HepG2 (cell line): ENCODE results near the gene PCGF2. TPM values are rescaled to one million over a fixed set of nuclear protein-coding genes. Genes with fewer than 3 reads are reported as not detected.

Source experiments
- ATF1 ChIP-seq: IDR thresholded peaks from 2 replicates; pipeline ENCODE4 v1.6.1; 2016; ENCODE audit warnings: mild to moderate bottlenecking, control low read depth
- CTCF ChIP-seq: sonication (generic); formaldehyde crosslinking; IDR thresholded peaks from 2 replicates; pipeline ENCODE4 v1.5.0; 2020; ENCODE audit warnings: mild to moderate bottlenecking, missing genetic modification reagents, moderate library complexity
- GABPA ChIP-seq, 2 experiments: IDR thresholded peaks; 2 replicates each; pipeline ENCODE4 v1.6.1; 2011 to 2016; ENCODE audit warnings: low read depth in 2 of 2, low read length in 1 of 2, missing biosample characterization in 1 of 2, missing genetic modification characterization in 1 of 2
- GMEB2 ChIP-seq: IDR thresholded peaks from 2 replicates; pipeline ENCODE4 v1.6.1; 2016; ENCODE audit warnings: missing biosample characterization, missing genetic modification reagents, low read depth
- NFAT5 ChIP-seq: sonication (generic); formaldehyde crosslinking; IDR thresholded peaks from 2 replicates; pipeline ENCODE4 v1.4.0; 2020; ENCODE audit warnings: missing genetic modification reagents
- NR2C2 ChIP-seq: sonication (generic); formaldehyde crosslinking; IDR thresholded peaks from 2 replicates; pipeline ENCODE4 v1.4.0; 2020; ENCODE audit warnings: missing genetic modification reagents, mild to moderate bottlenecking, moderate library complexity, borderline replicate concordance
- PAWR ChIP-seq: sonication (generic); formaldehyde crosslinking; IDR thresholded peaks from 2 replicates; pipeline ENCODE4 v1.4.0; 2020; ENCODE audit warnings: missing genetic modification reagents, mild to moderate bottlenecking, borderline replicate concordance
- SMC3 ChIP-seq: IDR thresholded peaks from 2 replicates; pipeline ENCODE4 v1.6.1; 2011; ENCODE audit warnings: low read length, improper control_type of control experiment
- SOX6 ChIP-seq, 2 experiments: fragments of 450-650 bp in 1 of 2; sonication (generic) in 1 of 2; formaldehyde crosslinking in 1 of 2; IDR thresholded peaks; 2 replicates each; pipeline versions ENCODE4 v1.4.0 to v1.6.1; 2017 to 2020; ENCODE audit warnings: antibody characterized with exemption in 1 of 2, mild to moderate bottlenecking in 1 of 2, missing genetic modification reagents in 1 of 2
- ZBED4 ChIP-seq: sonication (generic); formaldehyde crosslinking; IDR thresholded peaks from 2 replicates; pipeline ENCODE4 v1.4.0; 2020; ENCODE audit warnings: missing genetic modification reagents, borderline replicate concordance
- ZFP1 ChIP-seq: IDR thresholded peaks from 2 replicates; pipeline ENCODE4 v1.6.1; 2016
- ZFY ChIP-seq: sonication (generic); formaldehyde crosslinking; IDR thresholded peaks from 2 replicates; pipeline ENCODE4 v1.4.0; 2020; ENCODE audit warnings: missing genetic modification reagents
- ZNF230 ChIP-seq: sonication (generic); formaldehyde crosslinking; IDR thresholded peaks from 2 replicates; pipeline ENCODE4 v1.4.0; 2020; ENCODE audit warnings: mild to moderate bottlenecking, missing genetic modification reagents
- ZNF350 ChIP-seq: sonication (generic); formaldehyde crosslinking; IDR thresholded peaks from 2 replicates; pipeline ENCODE4 v1.4.0; 2020; ENCODE audit warnings: mild to moderate bottlenecking, low read depth, missing genetic modification reagents, borderline replicate concordance
- ZNF670 ChIP-seq: sonication (generic); formaldehyde crosslinking; IDR thresholded peaks from 2 replicates; pipeline ENCODE4 v1.8.0; 2022; ENCODE audit warnings: mild to moderate bottlenecking, missing genetic modification reagents, borderline replicate concordance
- ZNF775 ChIP-seq: sonication (generic); formaldehyde crosslinking; IDR thresholded peaks from 2 replicates; pipeline ENCODE4 v1.4.0; 2020; ENCODE audit warnings: missing genetic modification reagents, mild to moderate bottlenecking, moderate library complexity, borderline replicate concordance
- ZNF788 ChIP-seq: sonication (generic); formaldehyde crosslinking; IDR thresholded peaks from 2 replicates; pipeline ENCODE4 v1.5.0; 2020; ENCODE audit warnings: mild to moderate bottlenecking, missing genetic modification reagents, borderline replicate concordance
- polyA plus RNA-seq, 8 experiments: library from polyadenylated mRNA; depleted of rRNA in 3 of 8; stranded (reverse) in 7 of 8; unstranded in 1 of 8; fragments of >200 nt; fragmentation: Illumina TruSeq in 4 of 8; extraction: Trizol in 4 of 8; gene quantifications; 2 replicates each; pipeline versions ENCODE4 v1.2.1 to v1.2.3, GENCODE V29; 2011 to 2016; ENCODE audit warnings: low read depth in 4 of 8, missing spikeins in 1 of 8, mixed read lengths in 1 of 8; ENCODE audit not compliant: insufficient read depth in 1 of 8
- total RNA-seq, 5 experiments: library from RNA; depleted of rRNA; stranded (reverse); fragments of >200 nt; fragmentation: Illumina TruSeq; extraction: Trizol; gene quantifications; 2 replicates each; pipeline ENCODE4 v1.2.3, GENCODE V29; 2016; ENCODE audit warnings: low read depth in 1 of 5

The PCGF2 gene
- total and polyA plus RNA-seq, 2 of the 13 experiments (the other 11 are each of a cell fraction or from before 2014, with no cell fraction given): 11.6 to 29.4 TPM

- TF ChIP-seq GMEB2: 0 out of 2 replicates have a peak, but pooled peaks have one; percentile 55
- peak; percentile 18; the same call in 1 of the 2 replicates for TF ChIP-seq ZNF230 (CRISPR knock-in tag)
- TF ChIP-seq ZNF350: peak; percentile 84
- no peak for TF ChIP-seq ZNF670
- TF ChIP-seq SOX6 (IDR thresholded peaks at IDR 0.05): no peak
- peak; percentile 55; the same call in 1 of the 2 replicates for TF ChIP-seq SOX6 (CRISPR knock-in tag; IDR thresholded peaks at IDR 0.05)
- no peak for TF ChIP-seq NR2C2 (CRISPR knock-in tag)
- TF ChIP-seq ZNF775: no peak
- no peak for TF ChIP-seq ATF1 (CRISPR knock-in tag)
- 0 out of 2 replicates have a peak, but pooled peaks have one; percentile 21 for TF ChIP-seq GABPA (IDR thresholded peaks at IDR 0.05; ENCODE audit: low read depth, low read length)
- no peak for TF ChIP-seq GABPA (CRISPR knock-in tag; IDR thresholded peaks at IDR 0.05; ENCODE audit: low read depth)
- no peak for TF ChIP-seq PAWR (CRISPR knock-in tag)
- TF ChIP-seq CTCF: peak; percentile 29
- no peak for TF ChIP-seq ZBED4
- no peak for TF ChIP-seq ZFP1
- TF ChIP-seq SMC3: no peak
- no peak; the same call in 1 of the 2 replicates for TF ChIP-seq ZFY (CRISPR knock-in tag)
- no peak for TF ChIP-seq NFAT5 (CRISPR knock-in tag)
- peak; percentile 37; the same call in 1 of the 2 replicates for TF ChIP-seq ZNF788 (CRISPR knock-in tag)
Observed at GRCh38 chr17:38751808-38752307, 3.7 kb upstream of the PCGF2 start (continued).
